HG03442 (cell line): ENCODE results near the gene MSRB1.

Source experiments
- ATAC-seq: cut with Tn5 transposase; IDR thresholded peaks from one replicate; pipeline ENCODE4 v1.9.1; 2021; ENCODE audit warnings: mild to moderate bottlenecking, moderate library complexity; ENCODE audit not compliant: unreplicated experiment

Gene MSRB1, protein sequence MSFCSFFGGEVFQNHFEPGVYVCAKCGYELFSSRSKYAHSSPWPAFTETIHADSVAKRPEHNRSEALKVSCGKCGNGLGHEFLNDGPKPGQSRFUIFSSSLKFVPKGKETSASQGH

GRCh38 chr16:1942810-1943726 lies at the start of gene MSRB1:
Gene MSRB1 (minus strand): TSS chr16:1943199. CDS start chr16:1943156, 43 bp downstream.
- peak; percentile 86 for ATAC-seq

GRCh38 chr16:1991948-1992703 lies 49.1 kb upstream of the MSRB1 start:
- ATAC-seq: peak; percentile 43

DNA sequence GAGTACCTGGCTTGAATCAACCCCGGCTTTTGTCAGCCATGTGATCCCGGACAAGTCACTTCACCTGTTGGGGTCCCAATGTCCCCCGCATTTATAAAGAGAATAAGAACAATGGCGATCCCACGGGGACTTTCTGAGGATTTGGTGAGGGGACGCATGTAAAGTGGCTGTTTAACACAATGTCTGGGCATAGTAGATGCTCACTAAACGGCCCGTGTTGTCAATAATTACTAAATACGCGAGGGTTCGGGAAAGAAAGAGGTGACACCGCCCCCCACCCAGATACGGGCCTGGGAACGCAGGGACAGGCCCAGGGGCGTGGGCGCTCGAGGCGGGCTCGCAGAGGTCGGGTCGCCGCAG lies 48.6 kb upstream of the MSRB1 start:
- no peak for ATAC-seq

- peak; percentile 27 for ATAC-seq
These were observed 48.1 kb upstream of the MSRB1 start for GRCh38 chr16:1991135-1991551.

GRCh38 chr16:1990351-1991134 lies 47.5 kb upstream of the MSRB1 start:
- no peak for ATAC-seq

DNA sequence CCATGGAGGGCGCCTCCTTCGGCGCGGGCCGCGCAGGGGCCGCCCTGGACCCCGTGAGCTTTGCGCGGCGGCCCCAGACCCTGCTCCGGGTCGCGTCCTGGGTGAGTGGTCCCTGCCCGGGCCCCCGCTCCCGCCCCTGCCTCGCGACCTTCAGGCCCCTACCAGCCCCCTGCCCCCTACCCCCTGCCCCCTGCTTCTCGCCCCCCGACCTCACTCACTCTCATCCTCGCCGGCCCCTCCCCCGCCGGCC lies 47.0 kb upstream of the MSRB1 start:
- ATAC-seq: no peak

- ATAC-seq: no peak
These were observed 46.5 kb upstream of the MSRB1 start, which contains the start of gene SYNGR3 for GRCh38 chr16:1989209-1990100. Gene SYNGR3 (plus strand): TSS chr16:1989970. CDS start chr16:1990103, 133 bp downstream.

GRCh38 chr16:1987198-1987597 lies 44.2 kb upstream of the MSRB1 start:
- ATAC-seq: no peak

DNA sequence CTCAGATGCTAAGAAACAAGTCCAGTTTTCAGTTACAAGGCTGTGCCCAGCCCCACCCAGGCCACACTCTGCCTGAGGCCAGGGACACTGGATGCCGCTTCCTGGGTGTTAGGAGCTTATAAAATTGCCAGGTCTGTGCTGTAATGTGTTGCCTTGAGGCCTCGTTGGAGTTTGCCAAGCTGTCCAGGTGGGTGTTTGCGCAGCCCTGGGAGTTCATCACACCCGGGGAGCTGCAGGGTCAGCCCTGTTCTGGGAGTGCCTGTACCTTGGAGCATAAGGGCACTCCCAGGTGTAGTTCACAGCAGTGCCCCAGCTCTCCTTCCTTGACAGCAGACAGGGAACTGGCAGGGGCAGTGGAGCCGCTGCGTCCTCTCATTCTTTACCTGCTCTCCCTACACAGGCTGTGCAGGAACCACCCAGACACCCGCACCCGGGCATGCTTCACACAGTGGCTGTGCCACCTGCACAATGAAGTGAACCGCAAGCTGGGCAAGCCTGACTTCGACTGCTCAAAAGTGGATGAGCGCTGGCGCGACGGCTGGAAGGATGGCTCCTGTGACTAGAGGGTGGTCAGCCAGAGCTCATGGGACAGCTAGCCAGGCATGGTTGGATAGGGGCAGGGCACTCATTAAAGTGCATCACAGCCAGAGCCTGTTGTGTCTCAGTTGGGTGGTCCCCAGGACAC lies 42.6 kb upstream of the MSRB1 start:
- ATAC-seq: no peak

DNA sequence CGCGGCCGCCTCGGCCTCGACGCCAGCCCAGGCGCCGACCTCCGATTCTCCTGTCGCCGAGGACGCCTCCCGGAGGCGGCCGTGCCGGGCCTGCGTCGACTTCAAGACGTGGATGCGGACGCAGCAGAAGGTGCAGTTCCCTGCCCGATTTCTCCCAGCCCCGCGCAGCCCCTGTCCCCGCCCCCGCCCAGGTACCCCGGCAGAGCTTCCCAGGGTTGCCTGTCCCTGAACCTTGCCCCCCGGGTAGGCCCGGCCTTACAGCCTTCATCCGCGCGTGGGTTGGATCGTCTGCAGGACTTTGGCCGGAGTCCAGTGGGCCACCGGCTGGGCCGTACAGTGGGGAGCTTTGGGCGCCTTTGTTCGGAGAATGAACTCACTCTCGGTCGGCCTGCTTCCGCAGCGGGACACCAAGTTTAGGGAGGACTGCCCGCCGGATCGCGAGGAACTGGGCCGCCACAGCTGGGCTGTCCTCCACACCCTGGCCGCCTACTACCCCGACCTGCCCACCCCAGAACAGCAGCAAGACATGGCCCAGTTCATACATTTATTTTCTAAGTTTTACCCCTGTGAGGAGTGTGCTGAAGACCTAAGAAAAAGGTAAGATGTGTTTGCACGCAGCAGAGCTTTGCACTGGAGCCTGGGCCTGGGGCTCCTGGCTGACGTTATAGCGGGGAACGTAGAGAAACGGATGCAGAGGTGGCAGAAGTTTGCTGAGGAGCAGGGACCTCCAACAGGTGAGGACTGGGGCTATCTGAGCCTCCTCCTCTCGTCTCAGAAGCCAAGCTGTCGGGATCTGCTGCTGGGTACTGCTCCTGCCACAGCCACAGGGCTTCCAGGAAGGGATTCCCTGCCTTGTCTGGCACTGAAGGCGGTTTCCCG lies 41.6 kb upstream of the MSRB1 start:
- ATAC-seq: peak; percentile 15

- ATAC-seq: peak; percentile 67
These were observed 40.7 kb upstream of the MSRB1 start, which contains the start of gene GFER for GRCh38 chr16:1983544-1984346. Gene GFER (plus strand): TSS chr16:1984193. CDS start chr16:1984219, 26 bp downstream.

GRCh38 chr16:1982991-1983543 lies 40.1 kb upstream of the MSRB1 start:
- ATAC-seq: no peak

GRCh38 chr16:1982013-1982433 lies 39.0 kb upstream of the MSRB1 start:
- no peak for ATAC-seq

- no peak for ATAC-seq
These were observed 38.4 kb upstream of the MSRB1 start, which contains the start of gene NOXO1 for GRCh38 chr16:1981398-1981836. Gene NOXO1 (minus strand): TSS chr16:1981469. CDS start chr16:1981179, 290 bp downstream.

GRCh38 chr16:1980770-1981087 lies 37.7 kb upstream of the MSRB1 start:
- ATAC-seq: no peak

DNA sequence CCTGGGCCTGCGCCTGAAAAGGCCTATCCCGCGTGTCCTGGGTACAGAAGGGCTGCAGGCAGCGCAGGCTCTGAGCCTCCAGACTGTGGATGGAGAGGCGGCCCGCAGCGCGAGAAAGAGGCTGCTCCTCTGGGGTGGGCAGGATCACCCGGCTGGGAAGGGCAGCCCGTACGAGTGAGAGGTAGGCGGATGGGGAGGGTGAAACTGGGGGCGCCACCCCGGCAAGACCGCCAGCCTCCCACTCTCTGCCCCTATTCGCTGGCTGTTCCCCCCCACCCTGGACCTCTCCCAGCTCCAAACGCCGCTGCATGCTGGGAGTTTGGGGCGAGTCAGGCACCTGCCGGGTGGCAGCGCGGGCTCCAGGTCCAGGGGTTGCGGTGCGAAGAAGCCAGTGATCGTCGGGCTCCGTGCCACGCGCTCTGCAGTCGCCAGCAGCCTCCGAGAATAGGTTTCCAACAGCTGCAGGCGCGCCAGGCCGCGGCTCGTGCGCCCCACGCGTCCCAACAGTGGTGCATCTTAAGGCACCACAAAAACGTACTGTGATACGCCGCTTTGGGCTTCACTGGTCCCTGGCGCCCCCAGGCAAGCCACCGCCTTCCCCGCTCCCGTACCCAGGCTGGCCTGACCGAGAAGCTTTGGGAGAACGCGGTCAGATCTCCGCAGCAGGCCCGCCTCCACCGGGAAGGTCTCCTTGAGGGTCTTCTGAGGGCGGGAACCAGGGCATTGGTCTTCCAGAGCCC lies 37.2 kb upstream of the MSRB1 start:
- no peak for ATAC-seq
